ENCODE data around the gene SLC38A11. TPM values are rescaled to one million over a fixed set of nuclear protein-coding genes. Genes with fewer than 3 reads are reported as not detected.
A peak's percentile ranks its signal among the peaks of the same experiment; 100 is the strongest.

SLC38A11 gene
- total RNA-seq, 1 donor from 2014 or later: 0.41 TPM

GRCh38 chr2:164969909-164970690, 14.8 kb upstream of the SLC38A11 start:
- H3K27ac ChIP-seq: no peak overlapping the region
- ATAC-seq: no peak
- no peaks in the 10 kb centered on the region for H3K27me3 ChIP-seq
- peaks cover 3% of the 10 kb centered on the region for H3K4me1 ChIP-seq
- intact Hi-C loops (cut with DNase I): no loop called here
- TF ChIP-seq CTCF (IDR thresholded peaks at IDR 0.05): no peak
- H3K9me3 ChIP-seq: no peaks in the 10 kb centered on the region
- no peaks in the 10 kb centered on the region for H3K36me3 ChIP-seq
- no peak for DNase-seq
- H3K4me3 ChIP-seq: no peak overlapping the region

- Histone ChIP-seq H3K4me1 (no peaks in the 10 kb centered on the region), H3K36me3 (no peaks in the 10 kb centered on the region), H3K4me3 (no peak overlapping the region), H3K27me3 (no peaks in the 10 kb centered on the region), H3K27ac (no peak overlapping the region), H3K9me3 (no peaks in the 10 kb centered on the region)
- intact Hi-C loops (cut with DNase I): no loop called here
- no peak for DNase-seq
- peak; percentile 93 for ATAC-seq
- no peak for TF ChIP-seq CTCF (IDR thresholded peaks at IDR 0.05)
Measured at GRCh38 chr2:164967781-164968228, 12.5 kb upstream of the SLC38A11 start.

GRCh38 chr2:164967361-164967760, 12.0 kb upstream of the SLC38A11 start:
- intact Hi-C loops (cut with DNase I): no loop called here
- DNase-seq (no peak), ATAC-seq (peak; percentile 33)
- no peaks in the 10 kb centered on the region for H3K27me3 ChIP-seq
- H3K4me3 ChIP-seq: no peak overlapping the region
- H3K9me3 ChIP-seq: no peaks in the 10 kb centered on the region
- no peaks in the 10 kb centered on the region for H3K4me1 ChIP-seq
- no peak for TF ChIP-seq CTCF (IDR thresholded peaks at IDR 0.05)
- no peaks in the 10 kb centered on the region for H3K36me3 ChIP-seq
- H3K27ac ChIP-seq: no peak overlapping the region

GRCh38 chr2:164964700-164965099, 9.4 kb upstream of the SLC38A11 start:
- no peak overlapping the region for H3K4me3 ChIP-seq
- intact Hi-C loops (cut with DNase I): no loop called here
- no peaks in the 10 kb centered on the region for H3K27me3 ChIP-seq
- ATAC-seq (no peak), DNase-seq (no peak)
- H3K9me3 ChIP-seq: no peaks in the 10 kb centered on the region
- no peaks in the 10 kb centered on the region for H3K4me1 ChIP-seq
- H3K36me3 ChIP-seq: no peaks in the 10 kb centered on the region
- TF ChIP-seq CTCF (IDR thresholded peaks at IDR 0.05): no peak
- H3K27ac ChIP-seq: no peak overlapping the region

- no peaks in the 10 kb centered on the region for H3K36me3 ChIP-seq
- DNase-seq (no peak), ATAC-seq (no peak)
- H3K4me3 ChIP-seq: no peak overlapping the region
- intact Hi-C loops (cut with DNase I): no loop called here
- peaks cover 2% of the 10 kb centered on the region for H3K4me1 ChIP-seq
- TF ChIP-seq CTCF (IDR thresholded peaks at IDR 0.05): no peak
- H3K27me3 ChIP-seq: no peaks in the 10 kb centered on the region
- no peaks in the 10 kb centered on the region for H3K9me3 ChIP-seq
- no peak overlapping the region for H3K27ac ChIP-seq
Measured at GRCh38 chr2:164960159-164960558, 4.8 kb upstream of the SLC38A11 start.
